ENCODE results near the gene TSSK3. TPM values are rescaled to one million over a fixed set of nuclear protein-coding genes. Genes with fewer than 3 reads are reported as not detected.
A peak's percentile ranks its signal among the peaks of the same experiment; 100 is the strongest.
"Not testable (repeated sequence)": the region's sequence is repeated elsewhere in the genome, so short reads cannot be mapped to it uniquely, and the experiment has no call there.

TSSK3 gene
- total and polyA plus RNA-seq, 2 donors (not counting 3 experiments of a cell fraction or from before 2014, with no cell fraction given), result 0.42 to 0.65 TPM

DNA sequence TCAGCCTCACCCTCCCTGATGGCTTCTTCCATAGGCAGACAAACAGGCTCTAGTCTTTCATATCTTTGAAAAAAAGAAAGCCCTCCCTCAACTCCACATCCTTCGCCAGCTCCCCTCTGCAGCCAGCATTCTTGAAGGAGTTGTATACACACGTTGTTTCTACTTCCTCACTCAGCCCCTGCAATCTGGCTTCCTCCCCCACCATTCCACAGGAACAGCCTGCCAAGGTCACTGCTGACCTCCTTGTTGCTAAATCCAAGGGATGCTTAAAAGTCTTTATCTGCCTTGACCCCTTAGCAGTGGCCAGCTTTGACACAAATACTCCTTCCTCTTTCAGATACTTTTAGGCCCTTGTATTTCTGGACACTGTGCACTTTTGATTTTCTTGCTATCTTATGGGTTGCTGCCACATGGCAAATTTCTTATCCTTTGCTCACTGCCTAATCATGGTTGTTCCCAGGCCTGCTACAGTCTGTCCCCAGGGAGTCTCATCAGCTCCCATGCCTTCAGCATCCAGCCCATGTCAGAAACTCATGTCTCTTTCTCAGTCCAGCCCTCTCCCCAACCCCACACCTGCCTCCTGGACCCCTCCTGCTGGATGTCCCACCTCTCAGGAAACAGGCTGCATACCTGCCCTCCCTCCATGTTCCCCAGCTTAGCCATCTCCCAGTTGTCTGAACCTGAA, 8.3 kb upstream of the TSSK3 start:
- Histone ChIP-seq H3K9ac (replicated peaks; ENCODE audit: extremely low read depth, insufficient read depth, low read length) (no peak overlapping the region), H3K4me3 (replicated peaks in 1 of 3; ENCODE audit: insufficient read depth in 1 of 3, low read depth in 1 of 3, low read length in 3 of 3) (no peak overlapping the region), H3K4me2 (ENCODE audit: insufficient read depth, low read length) (no peak overlapping the region), H3K9me1 (replicated peaks; ENCODE audit: control insufficient read depth, extremely low read depth, insufficient read depth, low read length) (no peaks in the 10 kb centered on the region), H3K4me1 (ENCODE audit: control insufficient read depth, extremely low read depth, insufficient read depth, low read length) (peaks cover 26% of the 10 kb centered on the region), H3K9me3 (replicated peaks; ENCODE audit: control insufficient read depth, insufficient read depth, low read length) (no peaks in the 10 kb centered on the region), H3K36me3 (ENCODE audit: control insufficient read depth in 2 of 2, extremely low read depth in 1 of 2, insufficient read depth in 2 of 2, low read length in 2 of 2) (no peaks in the 10 kb centered on the region), H4K20me1 (replicated peaks; ENCODE audit: control insufficient read depth, extremely low read depth, insufficient read depth, low read length) (no peaks in the 10 kb centered on the region), H2AFZ (ENCODE audit: low read depth, low read length) (no peak overlapping the region), H3K27me3 (ENCODE audit: control insufficient read depth in 2 of 2, insufficient read depth in 2 of 2, low read length in 2 of 2) (no peaks in the 10 kb centered on the region), H3K27ac (ENCODE audit: insufficient read depth, low read depth, low read length) (no peak overlapping the region), H3K79me2 (ENCODE audit: control insufficient read depth, insufficient read depth, low read length) (no peaks in the 10 kb centered on the region)
- dilution Hi-C loops (cut with MboI; ENCODE audit: extremely low pct_ligation_motif_present, low sequenced_read_pairs) (no loop called here), intact Hi-C loops (cut with micrococcal nuclease) (no loop called here)
- BruUV-seq (replicated peaks), result no TSS peak
- no peak for TF ChIP-seq JUN (IDR thresholded peaks at IDR 0.05; ENCODE audit: borderline replicate concordance, insufficient read depth, insufficient read length, low read depth)
- TF ChIP-seq GATA2 (IDR thresholded peaks at IDR 0.05; ENCODE audit: insufficient read depth, insufficient read length, low read depth, low read length), result no peak
- TF ChIP-seq MYC (IDR thresholded peaks at IDR 0.05; ENCODE audit: low read depth, low read length), result no peak
- TF ChIP-seq, protein P1, sequence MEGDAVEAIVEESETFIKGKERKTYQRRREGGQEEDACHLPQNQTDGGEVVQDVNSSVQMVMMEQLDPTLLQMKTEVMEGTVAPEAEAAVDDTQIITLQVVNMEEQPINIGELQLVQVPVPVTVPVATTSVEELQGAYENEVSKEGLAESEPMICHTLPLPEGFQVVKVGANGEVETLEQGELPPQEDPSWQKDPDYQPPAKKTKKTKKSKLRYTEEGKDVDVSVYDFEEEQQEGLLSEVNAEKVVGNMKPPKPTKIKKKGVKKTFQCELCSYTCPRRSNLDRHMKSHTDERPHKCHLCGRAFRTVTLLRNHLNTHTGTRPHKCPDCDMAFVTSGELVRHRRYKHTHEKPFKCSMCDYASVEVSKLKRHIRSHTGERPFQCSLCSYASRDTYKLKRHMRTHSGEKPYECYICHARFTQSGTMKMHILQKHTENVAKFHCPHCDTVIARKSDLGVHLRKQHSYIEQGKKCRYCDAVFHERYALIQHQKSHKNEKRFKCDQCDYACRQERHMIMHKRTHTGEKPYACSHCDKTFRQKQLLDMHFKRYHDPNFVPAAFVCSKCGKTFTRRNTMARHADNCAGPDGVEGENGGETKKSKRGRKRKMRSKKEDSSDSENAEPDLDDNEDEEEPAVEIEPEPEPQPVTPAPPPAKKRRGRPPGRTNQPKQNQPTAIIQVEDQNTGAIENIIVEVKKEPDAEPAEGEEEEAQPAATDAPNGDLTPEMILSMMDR (IDR thresholded peaks at IDR 0.05; ENCODE audit: extremely low read depth in 1 of 2, insufficient read depth in 1 of 2, low read depth in 1 of 2, low read length in 2 of 2), result no peak
- TF ChIP-seq POLR2AphosphoS5 (IDR thresholded peaks at IDR 0.05; ENCODE audit: insufficient read depth, low read depth, low read length), result no peak
- POLR2A ChIA-PET, result interaction anchor here (4.4 kb wide), 1 partner anchor 18 kb away, joined by 50 read pairs; the partner anchor contains the start of gene MARCKSL1
- DNase-seq (ENCODE audit: low read depth, low spot score), result peak; percentile 26
- CTCF ChIA-PET, result interaction anchor here (0.6 to 2.8 kb wide), 7 partner anchors 9 to 138 kb away, joined by 3 to 9 read pairs (median 5); partner anchors contain the start of genes MARCKSL1 and TSSK3
- FAIRE-seq, result no peak

GRCh38 chr1:32355778-32356177, 6.6 kb upstream of the TSSK3 start:
- H3K9ac ChIP-seq (replicated peaks; ENCODE audit: extremely low read depth, insufficient read depth, low read length); FAIRE-seq; H3K9me3 ChIP-seq (replicated peaks; ENCODE audit: control insufficient read depth, insufficient read depth, low read length); POLR2A ChIA-PET; H3K4me2 ChIP-seq (ENCODE audit: insufficient read depth, low read length); H3K9me1 ChIP-seq (replicated peaks; ENCODE audit: control insufficient read depth, extremely low read depth, insufficient read depth, low read length); intact Hi-C loops (cut with micrococcal nuclease); BruUV-seq (replicated peaks); CTCF ChIA-PET; H3K36me3 ChIP-seq (ENCODE audit: control insufficient read depth in 2 of 2, extremely low read depth in 1 of 2, insufficient read depth in 2 of 2, low read length in 2 of 2); DNase-seq (ENCODE audit: low read depth, low spot score); H4K20me1 ChIP-seq (replicated peaks; ENCODE audit: control insufficient read depth, extremely low read depth, insufficient read depth, low read length); H3K79me2 ChIP-seq (ENCODE audit: control insufficient read depth, insufficient read depth, low read length); H2AFZ ChIP-seq (ENCODE audit: low read depth, low read length); H3K27ac ChIP-seq (ENCODE audit: insufficient read depth, low read depth, low read length); H3K27me3 ChIP-seq (ENCODE audit: control insufficient read depth in 2 of 2, insufficient read depth in 2 of 2, low read length in 2 of 2); H3K4me3 ChIP-seq (replicated peaks in 1 of 3; ENCODE audit: insufficient read depth in 1 of 3, low read depth in 1 of 3, low read length in 3 of 3); dilution Hi-C loops (cut with MboI; ENCODE audit: extremely low pct_ligation_motif_present, low sequenced_read_pairs): not testable (repeated sequence)
- H3K4me1 ChIP-seq (ENCODE audit: control insufficient read depth, extremely low read depth, insufficient read depth, low read length), result peaks cover 12% of the 10 kb centered on the region
